HG03469 (cell line): Measurements from ENCODE around the gene CLASP1.
A peak's percentile ranks its signal among the peaks of the same experiment; 100 is the strongest.

ENCODE experiments used
- ATAC-seq: cut with Tn5 transposase; IDR thresholded peaks from one replicate; pipeline ENCODE4 v1.9.1; 2021; ENCODE audit warnings: mild to moderate bottlenecking, moderate library complexity, moderate number of reproducible peaks; ENCODE audit not compliant: unreplicated experiment

The CLASP1 gene

DNA sequence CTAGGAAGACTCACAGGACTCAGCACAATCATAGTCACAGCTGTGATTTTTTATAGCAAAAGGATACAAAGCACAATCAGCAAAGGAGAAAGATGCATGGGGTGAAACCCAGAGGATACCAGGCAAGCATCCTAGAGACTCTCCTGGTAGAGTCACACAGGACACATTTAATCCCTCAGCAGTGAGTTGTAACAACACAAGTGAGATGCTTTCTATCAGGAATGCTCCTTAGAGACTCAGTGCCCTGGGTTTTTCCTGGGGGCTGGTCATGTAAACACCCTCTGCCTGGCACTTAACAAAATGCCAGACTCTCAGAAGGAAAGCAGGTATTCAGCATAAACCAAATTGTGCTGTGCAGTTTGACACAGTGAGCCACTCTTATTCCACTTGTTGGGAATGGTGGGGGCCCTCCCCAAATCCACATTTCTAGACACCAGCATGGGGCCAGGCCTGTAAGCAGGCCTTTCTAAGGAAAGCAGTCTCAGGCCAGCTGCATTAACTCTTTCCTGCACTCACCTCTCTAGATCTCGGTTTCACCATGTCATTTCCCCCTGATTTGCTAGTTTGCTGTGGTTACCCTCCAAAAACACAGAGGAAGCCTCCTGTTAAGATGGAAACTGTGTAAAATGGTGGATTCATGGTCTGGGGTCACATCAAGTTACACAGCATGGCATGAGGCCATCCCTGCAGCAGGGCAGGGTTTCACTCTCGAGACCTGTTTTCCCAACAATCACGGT is 135.5 kb downstream of the CLASP1 start:
- ATAC-seq: no peak

DNA sequence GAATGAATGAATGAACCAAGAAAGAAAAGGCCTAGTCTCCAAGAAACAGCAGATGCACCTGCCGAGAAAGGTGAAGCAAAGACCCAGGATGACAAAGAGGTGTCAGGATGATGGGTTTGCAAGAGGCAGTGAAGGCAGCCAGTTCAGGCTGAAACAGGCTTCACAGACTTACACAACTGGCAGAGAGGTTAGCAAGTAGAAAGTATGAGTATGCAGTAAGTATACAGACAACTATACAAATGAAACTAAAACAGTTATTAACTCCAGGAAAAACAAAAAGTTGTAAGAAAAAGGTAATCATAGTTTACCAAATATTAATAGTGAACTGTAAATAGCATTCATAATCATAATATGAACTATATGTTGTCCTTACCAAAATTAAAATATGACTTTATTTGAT is 138.4 kb downstream of the CLASP1 start:
- ATAC-seq: no peak

DNA sequence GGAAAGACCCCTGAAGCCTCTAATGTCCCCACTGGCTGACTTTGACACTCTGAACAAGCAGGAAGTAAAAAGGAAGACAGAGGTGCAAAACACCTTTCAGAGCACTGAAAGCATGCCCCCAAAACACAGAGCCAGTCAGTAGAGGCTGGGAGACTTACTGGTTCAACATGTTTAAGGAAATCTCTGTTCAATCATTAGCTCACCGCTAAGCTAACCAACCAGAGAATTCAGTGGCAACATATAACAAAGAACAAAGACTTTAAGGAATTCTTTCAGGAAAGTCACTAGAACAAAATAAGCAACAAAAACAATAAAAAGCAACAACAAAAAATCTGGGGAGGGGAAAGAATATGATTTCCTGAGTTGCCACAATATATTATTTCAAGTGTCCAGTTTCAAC is 142.6 kb downstream of the CLASP1 start:
- no peak for ATAC-seq

DNA sequence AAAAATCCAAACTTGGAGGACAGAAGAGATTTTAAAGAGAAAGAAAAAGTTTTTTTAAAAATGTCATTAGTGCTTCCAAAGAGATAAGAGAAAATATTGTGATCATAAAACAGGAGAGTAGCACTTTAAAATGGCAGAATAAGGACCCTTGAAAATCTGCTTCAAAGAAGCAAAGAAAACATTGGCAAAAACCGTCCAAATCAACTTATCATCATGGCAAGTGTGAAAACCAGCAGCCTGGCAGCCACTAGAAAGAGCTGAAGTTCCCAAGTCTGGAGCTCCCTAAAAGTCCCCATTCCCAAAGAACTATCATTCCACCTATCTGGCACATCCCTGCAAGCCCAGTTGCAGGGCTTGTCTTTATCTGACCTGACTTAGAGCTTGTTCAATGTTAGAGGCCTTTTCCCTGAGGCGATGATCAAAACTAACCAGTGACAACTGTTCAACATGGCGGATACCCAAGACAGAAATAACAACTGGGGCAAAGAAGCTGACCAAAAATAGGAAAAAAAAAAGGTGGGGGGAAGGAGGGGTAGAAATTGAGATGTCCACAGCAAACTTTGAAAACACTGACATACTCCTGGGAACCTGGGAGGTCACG is 143.2 kb downstream of the CLASP1 start:
- no peak for ATAC-seq

DNA sequence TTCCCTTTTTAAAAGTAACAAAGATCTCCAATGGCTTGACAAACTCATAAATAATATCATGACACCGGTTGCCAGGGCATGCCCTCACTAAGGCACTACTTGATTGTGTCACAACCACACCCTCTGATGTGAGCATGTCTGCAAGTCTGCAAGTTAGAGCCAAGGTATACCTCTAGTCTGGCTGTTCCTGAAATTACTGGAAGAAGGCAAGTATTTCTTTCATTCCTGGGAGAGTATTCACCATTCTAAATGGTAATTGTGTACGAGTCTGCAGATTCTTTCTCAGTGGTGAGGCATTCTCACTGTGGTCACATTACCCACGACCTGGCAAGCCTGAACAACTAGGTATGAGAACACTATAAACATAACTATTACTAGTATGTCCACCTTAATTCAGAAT is 144.3 kb downstream of the CLASP1 start:
- ATAC-seq: no peak

DNA sequence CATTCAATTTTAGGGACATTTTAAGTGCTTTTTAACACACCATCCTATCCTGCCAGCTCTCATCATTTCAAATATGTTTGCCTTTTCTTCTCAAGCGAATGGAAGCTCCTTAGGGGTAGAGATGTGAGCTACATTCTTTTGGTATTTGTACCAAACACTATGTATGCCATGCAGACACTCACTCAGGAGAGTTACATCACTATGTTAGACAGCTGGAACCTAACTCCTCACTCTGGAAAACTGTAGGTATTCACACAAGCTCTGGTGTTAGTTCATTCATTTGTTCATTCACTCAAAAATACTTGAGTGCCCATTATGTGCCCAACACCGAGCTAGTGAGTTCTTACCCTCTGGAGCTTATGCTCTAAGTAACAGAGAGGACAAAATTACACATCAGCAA is 144.9 kb downstream of the CLASP1 start:
- ATAC-seq: no peak

DNA sequence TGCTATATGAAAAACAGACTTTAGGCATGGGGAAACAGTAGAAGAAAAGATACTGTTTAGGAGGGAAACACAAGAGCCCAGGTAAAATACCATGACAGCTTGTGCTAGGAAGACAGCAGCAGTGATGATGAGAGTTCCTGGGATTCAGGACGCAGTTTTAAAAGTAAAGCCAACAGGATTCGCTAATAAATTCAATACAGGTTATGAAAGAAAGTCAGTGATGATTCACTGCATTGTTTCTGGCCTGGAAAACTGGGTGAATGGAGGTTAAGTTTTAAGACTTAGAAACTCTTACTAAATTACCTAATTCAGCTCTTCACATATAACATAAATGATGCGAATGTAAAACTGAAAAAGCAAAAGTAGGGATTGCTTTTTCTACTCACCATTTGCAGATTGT is 146.5 kb downstream of the CLASP1 start:
- ATAC-seq: no peak

DNA sequence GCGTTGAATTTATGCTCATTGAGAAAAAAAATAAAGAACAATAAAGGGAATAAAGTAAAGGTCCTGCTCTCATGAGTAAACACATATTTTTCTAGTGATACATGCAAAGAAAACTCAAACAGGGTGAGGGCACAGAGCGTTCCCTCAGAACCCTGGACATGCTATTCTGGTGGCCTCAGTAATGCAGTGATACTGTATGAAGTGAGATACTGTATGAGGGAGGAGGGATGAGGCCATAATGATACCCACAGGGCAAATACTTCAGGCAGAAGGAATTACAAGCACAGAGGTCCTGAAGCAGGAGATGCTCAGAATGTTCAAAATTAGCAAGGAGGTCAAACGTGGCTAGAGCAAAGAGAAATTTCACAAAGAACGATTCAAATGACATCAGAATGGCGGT is 147.0 kb downstream of the CLASP1 start:
- ATAC-seq: no peak

DNA sequence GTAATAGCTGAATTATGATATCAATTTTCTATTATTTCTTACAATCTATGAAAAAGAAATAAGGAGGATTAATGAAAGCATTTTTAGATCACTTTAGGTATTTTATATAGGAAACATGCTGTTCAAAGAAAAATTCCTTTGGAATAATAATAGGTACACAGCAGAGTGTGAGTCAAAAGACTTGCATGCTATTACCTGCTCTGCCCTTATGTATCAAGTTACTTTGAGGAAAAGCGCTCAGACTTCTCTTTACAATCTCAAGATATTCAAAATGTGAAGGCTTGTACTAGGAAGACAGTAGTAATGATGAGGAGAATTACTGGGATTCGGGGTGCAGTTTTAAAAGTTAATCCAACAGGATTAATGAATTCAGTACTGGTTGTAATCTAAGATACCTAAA is 147.7 kb downstream of the CLASP1 start:
- no peak for ATAC-seq

DNA sequence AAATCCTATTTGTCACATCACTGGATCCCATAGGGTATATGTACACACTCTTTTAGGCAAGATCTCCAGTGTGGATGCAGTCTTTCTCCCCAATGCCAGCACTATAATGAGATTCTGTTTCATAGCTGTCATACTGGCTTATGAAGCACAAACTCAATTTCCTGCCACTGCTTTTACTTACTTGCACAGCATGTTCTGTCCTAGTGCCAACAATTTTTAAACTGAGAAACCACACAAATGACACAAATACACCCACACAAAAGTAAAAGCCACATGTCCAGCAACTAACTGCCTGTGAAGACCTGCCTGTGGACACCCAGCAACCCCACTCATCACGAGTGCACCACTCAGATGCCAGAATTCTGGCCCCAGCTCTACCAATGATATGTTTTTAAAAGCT is 148.2 kb downstream of the CLASP1 start:
- ATAC-seq: peak; percentile 45

DNA sequence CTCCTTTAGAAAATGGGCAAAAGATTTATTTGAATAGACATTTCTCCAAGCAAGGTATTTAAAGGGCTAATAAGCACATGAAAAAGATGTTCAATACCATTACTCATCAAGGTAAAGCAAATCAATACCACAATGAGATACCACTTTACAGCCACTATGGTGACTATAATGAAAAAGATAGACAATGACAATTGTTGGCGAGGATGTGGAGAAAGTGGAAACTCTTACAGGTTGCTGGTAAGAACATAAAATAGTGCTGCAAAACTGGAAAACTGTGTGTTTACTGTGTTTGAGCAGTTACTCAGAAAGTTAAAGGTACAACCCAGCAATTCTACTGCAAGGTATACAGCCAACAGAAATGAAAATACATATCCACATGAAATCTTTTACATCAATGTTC is 150.5 kb downstream of the CLASP1 start:
- ATAC-seq: no peak

DNA sequence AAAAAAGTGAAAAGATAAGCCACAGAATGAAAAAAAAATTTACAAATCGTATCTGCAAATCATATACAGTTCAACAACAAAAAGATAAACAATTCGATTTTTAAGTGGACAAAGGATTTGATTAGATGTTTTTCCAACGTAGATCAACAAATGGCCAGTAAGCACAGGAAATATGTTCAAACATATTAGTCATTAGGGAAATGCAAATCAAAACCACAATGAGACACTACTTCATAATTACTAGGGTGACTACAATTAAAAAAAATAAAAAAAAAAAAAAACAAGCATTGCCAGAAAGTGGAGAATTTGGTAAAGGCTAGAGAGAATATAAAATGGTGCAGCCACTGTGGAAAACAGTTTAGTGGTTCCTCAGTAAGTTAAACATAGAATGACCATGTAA is 156.9 kb downstream of the CLASP1 start:
- no peak for ATAC-seq

DNA sequence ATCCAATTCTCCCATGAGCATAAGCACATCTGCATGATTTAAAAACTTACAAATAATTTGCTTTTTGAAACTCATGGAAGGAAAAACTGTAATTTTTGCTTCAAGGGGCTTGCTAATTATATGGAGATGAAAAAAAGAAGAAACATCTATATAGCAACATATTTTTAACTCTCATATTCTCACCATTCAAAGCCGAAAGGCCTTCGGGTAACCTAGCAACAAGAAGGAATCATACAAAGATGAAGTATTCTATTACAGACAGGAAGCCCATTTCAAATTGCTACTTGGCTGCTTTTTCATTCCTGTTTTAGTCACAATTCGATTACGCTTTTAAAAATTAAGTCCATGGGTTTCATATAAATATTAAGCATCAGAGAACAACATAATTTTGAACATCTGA is 157.7 kb downstream of the CLASP1 start:
- ATAC-seq: no peak

DNA sequence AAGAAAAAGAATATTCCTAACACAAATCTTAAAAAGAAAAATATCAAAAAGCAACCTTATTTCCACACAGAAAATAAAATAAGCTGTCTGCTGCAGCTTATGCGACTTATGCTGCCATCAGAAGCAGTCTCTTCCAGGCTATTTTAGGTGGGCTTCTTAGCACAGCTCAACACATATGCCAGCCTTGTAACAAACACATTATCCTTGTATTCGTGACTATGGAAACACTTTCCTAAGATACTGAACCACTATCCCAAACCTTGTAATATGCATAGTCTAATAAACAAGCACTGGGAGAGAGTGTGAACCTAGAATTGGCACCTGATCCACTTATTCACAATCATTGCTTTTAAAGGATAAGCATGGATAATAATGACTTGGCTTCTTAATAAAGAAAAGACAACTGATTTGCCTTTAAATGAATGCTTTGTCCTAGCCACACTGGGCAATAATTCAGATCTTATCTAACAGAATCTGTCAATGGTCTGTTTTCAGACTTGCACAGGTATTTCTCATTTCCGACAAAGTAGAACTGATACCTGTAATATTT is 158.6 kb downstream of the CLASP1 start:
- no peak for ATAC-seq

DNA sequence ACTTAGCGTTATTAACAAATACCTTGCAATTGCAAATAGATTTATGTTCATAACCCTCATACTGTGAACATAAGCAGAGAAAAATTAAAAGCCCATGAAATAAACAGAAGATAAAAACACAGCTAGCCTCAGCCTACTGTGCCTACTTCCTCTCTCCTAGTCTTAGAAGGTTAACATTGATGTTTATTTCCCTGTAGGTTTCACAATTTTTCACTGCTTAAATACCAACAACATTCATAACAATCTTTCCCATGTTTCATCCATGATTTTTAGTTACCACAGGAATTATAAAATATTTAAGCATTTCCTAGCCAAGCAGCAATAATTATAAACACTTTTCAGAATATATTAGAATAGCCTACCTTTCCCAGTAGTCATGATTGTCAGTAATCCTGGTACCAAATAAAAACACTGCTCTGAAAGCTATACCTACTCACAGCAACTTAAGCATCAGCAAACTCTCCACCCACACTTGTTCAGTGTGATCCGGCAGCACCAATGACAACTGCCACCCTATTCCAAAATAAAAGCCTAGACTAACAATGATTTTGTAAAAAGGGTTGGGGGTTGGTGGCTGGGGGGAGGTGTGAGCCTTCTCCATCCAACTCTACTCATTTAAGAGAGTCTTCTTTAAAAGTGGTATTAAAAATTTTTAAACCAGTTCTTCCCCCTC is 159.2 kb downstream of the CLASP1 start:
- ATAC-seq: no peak

DNA sequence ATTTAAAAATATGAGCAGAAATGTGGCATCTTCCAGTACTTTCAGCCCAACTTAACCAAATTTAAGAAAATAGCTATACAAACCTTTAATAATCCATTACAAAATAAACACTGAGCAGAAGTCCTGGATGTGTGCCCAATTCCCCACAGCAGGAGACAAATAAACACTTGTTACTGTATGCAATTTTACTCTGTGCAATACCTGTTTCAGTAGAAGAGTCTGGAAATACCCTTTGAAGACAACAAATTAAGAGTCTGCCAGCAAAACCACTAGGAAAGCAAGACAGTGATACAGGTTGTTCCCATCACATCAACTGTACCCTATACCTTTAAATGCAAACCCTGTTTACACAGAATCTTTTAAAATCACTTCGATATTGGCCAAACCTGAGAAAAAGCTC is 160.0 kb downstream of the CLASP1 start:
- no peak for ATAC-seq

DNA sequence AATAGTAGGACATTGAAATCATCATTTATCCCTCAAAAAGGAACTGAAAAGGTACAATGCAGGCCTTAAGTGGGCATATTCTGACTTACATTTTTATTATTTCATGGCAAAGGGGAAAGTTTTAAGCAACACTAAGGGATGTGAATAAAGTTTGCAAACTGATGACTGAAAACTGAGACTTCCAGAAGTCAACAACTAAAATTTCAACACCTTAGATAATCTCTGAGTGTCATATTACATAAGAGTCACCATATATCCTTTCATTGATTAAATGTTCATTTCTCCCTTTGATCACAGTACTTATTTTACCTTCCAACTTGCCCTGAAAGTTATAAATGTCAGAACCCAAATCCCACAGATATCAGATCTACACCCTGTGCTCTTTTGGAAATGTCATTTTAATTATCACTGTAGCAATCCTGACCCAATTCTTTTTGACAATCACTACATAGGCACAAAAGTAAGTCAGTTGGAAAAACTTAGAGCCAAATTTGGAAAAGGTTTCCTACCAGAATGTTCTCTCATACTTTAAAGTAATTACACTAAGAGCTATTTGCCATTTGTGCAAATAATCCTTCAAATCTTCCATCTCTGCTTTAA is 163.0 kb downstream of the CLASP1 start:
- ATAC-seq: no peak

DNA sequence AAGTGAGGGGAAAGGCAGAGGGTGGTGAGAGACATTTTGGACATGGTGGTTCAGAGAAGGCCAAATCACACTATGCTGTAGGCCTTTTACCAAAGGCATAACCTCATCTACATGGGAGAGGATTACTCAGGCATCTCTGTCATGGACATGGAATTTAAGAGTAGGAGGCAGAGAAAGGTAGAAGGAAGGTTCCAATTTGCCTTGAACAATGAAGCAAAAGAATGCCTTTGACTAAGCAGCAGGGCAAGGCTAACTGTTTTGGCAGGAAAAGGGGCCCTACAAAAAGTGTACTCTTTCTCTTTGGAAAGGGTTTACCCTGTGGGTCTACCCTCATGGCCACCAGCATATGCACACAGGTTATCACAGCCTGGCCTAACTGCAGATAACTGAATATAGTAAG is 164.2 kb downstream of the CLASP1 start:
- no peak for ATAC-seq

DNA sequence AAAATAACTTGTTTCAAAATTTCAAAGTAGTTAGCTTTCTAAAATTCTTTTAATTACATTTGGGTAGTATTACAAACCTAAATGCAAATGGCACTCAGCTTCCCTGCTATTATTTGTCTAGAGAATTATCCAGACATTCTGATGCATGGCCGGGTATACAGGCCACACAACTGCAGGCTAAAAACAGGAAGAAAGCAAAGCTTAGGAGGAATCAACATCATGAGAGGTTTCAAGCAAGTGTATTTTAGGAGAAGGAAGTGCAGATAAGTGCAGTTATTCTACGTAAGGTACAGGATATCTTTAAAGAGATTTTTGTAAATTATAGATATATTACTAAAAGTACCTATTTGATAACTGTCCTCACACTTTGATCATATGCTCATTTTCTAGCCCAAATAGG is 165.4 kb downstream of the CLASP1 start:
- ATAC-seq: no peak

DNA sequence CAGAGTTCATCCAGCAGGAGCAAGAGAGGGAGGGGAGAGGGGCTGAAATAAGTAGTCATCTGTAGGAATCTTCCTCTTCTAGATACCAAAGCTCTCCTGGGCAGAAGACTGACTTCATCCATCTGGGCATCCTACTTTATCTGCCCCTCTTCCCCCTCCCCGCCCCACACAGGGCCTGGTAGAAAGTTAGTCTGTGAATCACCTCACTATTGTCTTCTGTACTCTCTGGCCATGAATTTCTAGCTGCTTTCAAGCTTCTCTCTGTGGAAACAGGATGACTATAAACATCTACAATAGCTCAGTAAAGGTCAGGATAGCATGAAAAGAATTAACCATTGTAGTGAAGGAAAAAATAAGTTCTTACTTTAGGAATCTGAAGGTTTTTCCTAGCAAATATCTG is 166.2 kb downstream of the CLASP1 start:
- no peak for ATAC-seq

DNA sequence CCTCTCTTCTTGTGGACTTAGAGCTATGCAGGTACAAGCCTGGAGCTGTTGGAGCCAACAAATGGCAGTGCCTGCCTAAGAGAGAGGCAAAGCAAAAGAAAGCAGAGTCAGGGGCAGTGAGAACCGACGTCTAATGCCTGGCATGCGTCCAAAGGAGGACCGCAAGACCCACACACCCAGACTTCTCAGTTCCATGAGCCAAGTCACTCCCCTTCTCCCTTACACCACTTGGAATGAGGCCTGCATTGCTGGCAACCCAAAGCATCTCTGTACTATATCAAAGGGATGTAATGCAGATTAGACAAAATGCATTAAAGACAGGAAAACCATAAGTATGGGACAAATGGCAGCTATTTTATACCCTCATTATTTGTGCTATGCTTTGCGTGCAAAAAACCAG is 168.4 kb downstream of the CLASP1 start:
- ATAC-seq: no peak
